ENCODE results near the gene MPND. TPM values are rescaled to one million over a fixed set of nuclear protein-coding genes. Genes with fewer than 3 reads are reported as not detected.

MPND gene
- polyA plus RNA-seq, 1 of the 3 experiments (the other 2 are of a cell fraction), result 21.3 TPM

DNA sequence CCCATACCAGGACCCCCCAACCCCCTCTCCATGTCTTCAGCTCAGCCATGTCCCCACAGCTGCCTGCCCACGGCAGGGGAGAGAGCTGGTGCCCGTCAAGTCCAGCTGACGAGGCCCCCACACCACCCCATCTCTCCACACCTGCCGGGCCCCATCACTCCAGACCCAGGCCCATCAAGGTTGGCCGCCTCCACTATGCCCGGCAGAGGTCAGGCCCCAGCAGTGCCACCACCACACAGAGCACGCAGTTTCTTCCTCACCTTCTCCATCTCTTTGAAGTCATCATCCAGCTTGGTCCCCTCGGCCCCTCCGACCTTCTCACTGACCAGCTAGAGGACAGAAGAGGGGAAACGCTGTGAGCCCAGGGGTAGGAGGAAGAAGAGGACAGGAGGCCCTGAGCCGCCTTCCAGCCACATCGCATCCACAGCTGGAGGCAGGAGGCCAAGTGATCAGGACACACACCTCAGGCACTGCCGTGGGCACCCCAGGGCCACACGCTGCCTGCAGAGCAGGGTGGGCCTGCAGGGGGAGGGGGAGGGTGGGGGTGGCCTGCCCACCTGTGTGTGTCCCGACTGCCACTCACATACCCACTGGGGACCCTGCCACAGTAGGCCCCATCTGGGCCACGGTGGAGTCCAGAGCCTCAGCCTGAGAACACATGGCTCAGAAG lies 23.4 kb downstream of the MPND start:
- peaks cover 7 to 20% of the 10 kb centered on the region in 2 experiments; a peak in 2 of 4 replicates for H3K4me1 ChIP-seq (ENCODE audit: control insufficient read depth in 1 of 2, insufficient read depth in 2 of 2, low read depth in 1 of 2, low read length in 1 of 2)
- no peak overlapping the region for H3K9ac ChIP-seq
- TF ChIP-seq, protein P1, sequence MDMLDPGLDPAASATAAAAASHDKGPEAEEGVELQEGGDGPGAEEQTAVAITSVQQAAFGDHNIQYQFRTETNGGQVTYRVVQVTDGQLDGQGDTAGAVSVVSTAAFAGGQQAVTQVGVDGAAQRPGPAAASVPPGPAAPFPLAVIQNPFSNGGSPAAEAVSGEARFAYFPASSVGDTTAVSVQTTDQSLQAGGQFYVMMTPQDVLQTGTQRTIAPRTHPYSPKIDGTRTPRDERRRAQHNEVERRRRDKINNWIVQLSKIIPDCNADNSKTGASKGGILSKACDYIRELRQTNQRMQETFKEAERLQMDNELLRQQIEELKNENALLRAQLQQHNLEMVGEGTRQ (IDR thresholded peaks at IDR 0.05; ENCODE audit: borderline replicate concordance, low read depth, low read length), result no peak
- no peak for TF ChIP-seq MXI1 (IDR thresholded peaks at IDR 0.05; ENCODE audit: low read depth, low read length)
- no peak for TF ChIP-seq JUND (IDR thresholded peaks at IDR 0.05)
- TF ChIP-seq FOXM1 (IDR thresholded peaks at IDR 0.05; ENCODE audit: low read depth), result no peak
- TF ChIP-seq, protein P2, sequence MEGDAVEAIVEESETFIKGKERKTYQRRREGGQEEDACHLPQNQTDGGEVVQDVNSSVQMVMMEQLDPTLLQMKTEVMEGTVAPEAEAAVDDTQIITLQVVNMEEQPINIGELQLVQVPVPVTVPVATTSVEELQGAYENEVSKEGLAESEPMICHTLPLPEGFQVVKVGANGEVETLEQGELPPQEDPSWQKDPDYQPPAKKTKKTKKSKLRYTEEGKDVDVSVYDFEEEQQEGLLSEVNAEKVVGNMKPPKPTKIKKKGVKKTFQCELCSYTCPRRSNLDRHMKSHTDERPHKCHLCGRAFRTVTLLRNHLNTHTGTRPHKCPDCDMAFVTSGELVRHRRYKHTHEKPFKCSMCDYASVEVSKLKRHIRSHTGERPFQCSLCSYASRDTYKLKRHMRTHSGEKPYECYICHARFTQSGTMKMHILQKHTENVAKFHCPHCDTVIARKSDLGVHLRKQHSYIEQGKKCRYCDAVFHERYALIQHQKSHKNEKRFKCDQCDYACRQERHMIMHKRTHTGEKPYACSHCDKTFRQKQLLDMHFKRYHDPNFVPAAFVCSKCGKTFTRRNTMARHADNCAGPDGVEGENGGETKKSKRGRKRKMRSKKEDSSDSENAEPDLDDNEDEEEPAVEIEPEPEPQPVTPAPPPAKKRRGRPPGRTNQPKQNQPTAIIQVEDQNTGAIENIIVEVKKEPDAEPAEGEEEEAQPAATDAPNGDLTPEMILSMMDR (IDR thresholded peaks at IDR 0.05), result no peak
- no peak for TF ChIP-seq CHD2 (IDR thresholded peaks at IDR 0.05; ENCODE audit: low read length, partially characterized antibody)
- TF ChIP-seq REST (IDR thresholded peaks at IDR 0.05; ENCODE audit: low read depth, low read length), result no peak
- no peak for TF ChIP-seq RCOR1 (IDR thresholded peaks at IDR 0.05; ENCODE audit: low read length)
- no peak for TF ChIP-seq RAD21 (IDR thresholded peaks at IDR 0.05; ENCODE audit: low read length)
- TF ChIP-seq EP300 (IDR thresholded peaks at IDR 0.05; ENCODE audit: borderline replicate concordance in 1 of 2, low read depth in 1 of 2, low read length in 1 of 2), result no peak
- TF ChIP-seq RXRA (IDR thresholded peaks at IDR 0.05; ENCODE audit: borderline replicate concordance, low read depth), result no peak
- TF ChIP-seq YY1 (IDR thresholded peaks at IDR 0.05; ENCODE audit: low read depth), result no peak
- TF ChIP-seq EZH2phosphoT487 (IDR thresholded peaks at IDR 0.05; ENCODE audit: borderline replicate concordance, low read depth), result no peak
- no peak for TF ChIP-seq NRF1 (IDR thresholded peaks at IDR 0.05; ENCODE audit: low read depth, low read length)
- no peak for TF ChIP-seq FOXJ3 (CRISPR knock-in tag; IDR thresholded peaks at IDR 0.05)
- TF ChIP-seq ELF1 (IDR thresholded peaks at IDR 0.05), result no peak
- H3K9me3 ChIP-seq, result no peaks in the 10 kb centered on the region
- H3K27me3 ChIP-seq (ENCODE audit: insufficient read depth), result no peaks in the 10 kb centered on the region
- CTCF ChIA-PET, result interaction anchor here (0.7 to 8.5 kb wide), 4 partner anchors 9 to 34 kb away, joined by 3 to 84 read pairs (median 9); partner anchors contain the start of gene SH3GL1
- H3K79me2 ChIP-seq (ENCODE audit: insufficient read depth), result peaks cover 46% of the 10 kb centered on the region
- peaks cover 11% of the 10 kb centered on the region; the same call in 1 of the 2 replicates for H4K20me1 ChIP-seq (ENCODE audit: insufficient read depth)
- H3K4me2 ChIP-seq, result no peak overlapping the region
- 88% methylated on average over 9 of the region's 16 CpGs for WGBS (ENCODE audit: low lambda C conversion rate)
- H3K27ac ChIP-seq (ENCODE audit: low read depth in 2 of 2, low read length in 1 of 2), result peak overlapping the region in 1 of 2 experiments; percentile 28; a peak in 1 of 4 replicates
- no peaks in the 10 kb centered on the region for H3K9me2 ChIP-seq
- POLR2A ChIA-PET, result no interaction called here
- no peak for DNase-seq
- peaks cover 0 to 35% of the 10 kb centered on the region in 2 experiments for H3K36me3 ChIP-seq (replicated peaks in 1 of 2; ENCODE audit: control insufficient read depth in 1 of 2, insufficient read depth in 2 of 2, low read length in 1 of 2)
- H3K4me3 ChIP-seq (ENCODE audit: low read depth in 2 of 2, low read length in 1 of 2), result no peak overlapping the region
- H3F3A ChIP-seq (replicated peaks; ENCODE audit: insufficient read depth), result peaks cover 3% of the 10 kb centered on the region
- H2AFZ ChIP-seq (ENCODE audit: low read depth), result no peak overlapping the region
